Fibroblast of gingiva (primary cell): ENCODE measurements around the gene LRP1.

Source experiments
- DNase-seq: peaks from one replicate; pipeline ENCODE4 v3.0.0-alpha.2; 2011; ENCODE audit warnings: low read depth

LRP1 gene

DNA sequence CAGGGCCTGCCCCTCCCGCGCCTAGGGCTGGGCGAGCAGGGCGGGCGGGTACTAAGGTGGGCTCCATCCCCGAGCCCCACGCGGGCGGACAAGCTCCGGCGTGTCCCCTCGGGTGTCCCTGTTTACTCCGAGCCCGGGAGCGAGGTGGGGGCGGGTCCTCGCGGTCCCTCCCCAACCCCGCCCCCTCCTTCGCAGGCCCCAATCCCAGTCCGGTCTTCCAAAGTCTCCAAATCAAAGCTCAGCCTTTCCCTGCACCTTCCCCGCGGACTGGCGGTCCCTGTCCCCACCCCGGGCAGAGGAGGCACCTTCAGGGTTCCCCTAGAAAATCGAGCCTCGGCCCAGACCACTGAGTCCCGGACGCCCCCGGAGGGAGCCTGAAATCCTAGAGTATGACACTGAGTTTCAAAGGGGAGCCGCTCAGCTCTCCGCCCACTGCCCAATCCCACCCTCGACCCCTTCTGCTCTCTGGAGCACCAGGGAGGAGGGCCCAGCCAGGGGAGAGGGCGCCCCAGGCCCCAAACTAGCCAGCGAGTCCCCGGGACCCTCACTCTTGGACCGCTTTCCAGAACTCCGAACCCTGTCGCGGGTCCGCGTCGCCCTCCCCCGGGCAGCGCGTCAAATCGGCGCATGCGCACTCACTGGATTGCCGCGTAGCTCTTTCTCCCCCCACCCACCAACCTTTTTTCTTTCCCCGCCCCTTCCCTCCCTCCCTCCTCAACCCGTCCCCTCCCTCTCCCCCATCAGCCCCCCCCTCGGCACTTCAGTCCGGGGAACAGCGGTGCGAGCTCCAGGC lies at the start of gene LRP1:
TSS of gene LRP1 (plus strand) at position 758 of the 793 bp plus-strand sequence. CDS start 482 bp downstream, outside the sequence.
- DNase-seq, result peak; percentile 97

DNA sequence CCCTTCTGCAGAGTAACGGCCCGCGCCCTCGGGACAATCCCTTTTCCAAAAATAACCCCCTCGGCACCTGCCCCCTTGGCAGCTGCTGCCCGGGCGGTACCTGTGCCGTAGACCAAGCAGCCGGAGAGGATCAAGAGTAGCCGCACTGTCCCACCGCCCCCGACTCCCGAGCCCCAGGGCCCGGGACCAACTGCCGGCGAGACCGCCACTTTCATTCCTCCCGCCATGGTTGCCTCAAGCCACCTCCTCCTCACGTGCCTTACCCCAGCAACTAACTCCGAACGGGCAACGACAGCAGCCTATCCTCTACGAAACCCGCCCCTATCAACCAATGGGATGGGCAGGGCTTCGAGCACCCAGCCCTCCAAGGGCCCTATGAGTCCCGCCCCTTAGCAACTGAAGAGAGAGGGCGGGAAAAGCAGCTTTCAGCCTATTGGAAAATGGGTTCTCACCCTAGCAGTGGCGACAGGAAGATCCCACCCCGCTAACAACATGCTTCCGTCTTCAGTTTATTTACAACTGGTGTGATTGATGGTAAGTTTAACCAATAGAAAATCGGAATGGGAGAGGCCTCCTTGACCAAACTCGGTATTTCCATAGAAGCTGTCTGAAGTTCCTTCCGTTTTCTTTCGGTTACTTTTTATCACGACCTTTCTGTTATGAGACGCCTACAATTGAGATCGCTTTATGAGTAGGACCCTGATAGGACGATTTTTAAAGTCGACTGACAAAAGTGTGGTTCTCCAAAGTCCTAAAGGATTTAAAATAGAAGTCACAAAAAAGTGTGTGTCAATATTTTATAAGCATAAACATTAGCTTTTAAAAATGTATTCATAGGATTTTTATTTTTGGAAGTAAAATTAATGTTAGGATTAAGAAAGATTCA lies 49.5 kb upstream of the LRP1 start, which contains the start of gene NEMP1:
TSS of gene NEMP1 (minus strand) at position 273 of the 886 bp plus-strand sequence. CDS start at position 227, 46 bp downstream.
- peak; percentile 100 for DNase-seq

DNA sequence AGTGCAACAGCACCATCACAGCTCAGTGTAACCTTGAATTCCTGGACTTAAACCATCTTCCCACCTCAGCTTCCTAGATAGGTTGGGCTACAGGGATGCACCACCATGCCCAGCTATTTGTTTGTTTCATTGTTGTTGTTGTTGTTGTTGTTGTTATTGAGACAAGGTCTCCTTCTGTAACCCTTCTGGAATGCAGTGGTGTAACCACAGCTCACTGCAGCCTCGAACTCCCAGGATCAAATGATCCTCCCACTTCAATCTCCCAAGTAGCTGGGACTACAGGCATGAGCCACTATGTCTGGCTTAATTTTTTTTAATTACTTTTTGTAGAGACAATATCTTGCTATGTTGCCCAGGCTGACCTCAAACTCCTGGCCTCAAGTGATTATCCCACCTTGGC lies 48.5 kb upstream of the LRP1 start:
- no peak for DNase-seq

DNA sequence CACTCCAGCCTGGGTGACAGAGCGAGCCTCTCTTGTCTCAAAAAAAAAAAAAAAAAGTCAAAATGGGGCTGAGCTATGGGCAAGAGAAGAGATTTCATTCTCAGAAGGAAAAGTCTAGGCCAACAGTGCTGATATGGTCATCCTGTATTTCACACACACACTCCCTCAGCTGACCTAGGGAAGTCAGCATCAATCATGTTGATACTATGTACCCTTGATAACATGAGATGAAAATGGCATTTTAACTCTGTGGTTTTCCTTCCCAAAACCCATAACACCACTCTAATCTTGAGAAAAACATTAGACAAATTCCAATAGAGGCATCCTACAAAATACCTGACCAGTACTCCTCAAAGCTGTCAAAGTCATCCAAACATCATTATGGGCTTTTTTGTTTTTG lies 47.4 kb upstream of the LRP1 start:
- DNase-seq, result no peak

DNA sequence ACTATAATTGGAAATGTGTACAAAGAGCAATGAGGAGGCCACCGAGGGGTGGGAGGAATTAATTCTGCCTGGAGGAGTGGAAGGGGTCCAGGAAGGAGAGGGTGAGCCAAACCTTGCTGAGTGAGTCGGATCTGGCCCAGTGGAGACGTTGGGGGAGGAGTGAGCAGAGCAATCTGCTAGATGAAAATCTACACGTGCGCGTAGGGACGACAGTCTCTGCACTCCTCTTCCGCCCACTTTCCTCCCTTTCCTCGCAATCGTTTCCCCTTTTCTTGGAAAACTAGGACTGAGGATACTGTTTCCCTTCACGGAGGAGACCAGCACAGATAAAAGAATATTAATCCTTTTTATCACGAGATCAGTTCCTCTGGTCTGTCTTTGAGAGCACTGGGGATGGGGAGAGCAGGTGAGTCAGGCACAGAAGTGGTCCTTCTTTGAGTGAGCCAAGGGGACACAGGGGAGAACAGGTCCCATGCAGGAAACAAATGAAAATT lies 42.2 kb upstream of the LRP1 start:
- DNase-seq, result peak; percentile 73

DNA sequence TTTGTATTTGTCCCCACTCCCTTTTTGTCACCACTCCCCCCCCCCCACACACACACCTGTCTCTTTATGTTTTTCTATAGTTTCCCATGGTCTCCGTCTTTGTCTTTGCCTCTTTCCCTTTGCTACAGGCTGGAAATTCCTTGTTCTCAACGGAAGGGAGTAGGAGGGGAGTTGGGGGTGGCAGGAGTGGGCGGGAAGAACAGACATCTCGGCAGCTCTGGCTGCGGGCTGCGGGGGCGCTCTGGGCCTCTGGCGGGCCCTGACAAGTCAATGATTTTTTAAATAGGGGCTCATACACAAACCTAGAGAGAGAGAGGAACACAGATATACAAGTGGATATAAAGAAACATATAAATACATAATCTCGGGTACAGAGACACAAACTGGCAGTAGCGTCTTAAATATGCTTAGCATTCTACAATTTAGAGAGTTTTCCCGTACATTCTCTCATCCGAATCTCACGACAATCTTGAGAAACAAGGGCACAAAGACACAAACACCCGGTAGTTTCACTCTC lies 41.7 kb upstream of the LRP1 start:
- peak; percentile 69 for DNase-seq

DNA sequence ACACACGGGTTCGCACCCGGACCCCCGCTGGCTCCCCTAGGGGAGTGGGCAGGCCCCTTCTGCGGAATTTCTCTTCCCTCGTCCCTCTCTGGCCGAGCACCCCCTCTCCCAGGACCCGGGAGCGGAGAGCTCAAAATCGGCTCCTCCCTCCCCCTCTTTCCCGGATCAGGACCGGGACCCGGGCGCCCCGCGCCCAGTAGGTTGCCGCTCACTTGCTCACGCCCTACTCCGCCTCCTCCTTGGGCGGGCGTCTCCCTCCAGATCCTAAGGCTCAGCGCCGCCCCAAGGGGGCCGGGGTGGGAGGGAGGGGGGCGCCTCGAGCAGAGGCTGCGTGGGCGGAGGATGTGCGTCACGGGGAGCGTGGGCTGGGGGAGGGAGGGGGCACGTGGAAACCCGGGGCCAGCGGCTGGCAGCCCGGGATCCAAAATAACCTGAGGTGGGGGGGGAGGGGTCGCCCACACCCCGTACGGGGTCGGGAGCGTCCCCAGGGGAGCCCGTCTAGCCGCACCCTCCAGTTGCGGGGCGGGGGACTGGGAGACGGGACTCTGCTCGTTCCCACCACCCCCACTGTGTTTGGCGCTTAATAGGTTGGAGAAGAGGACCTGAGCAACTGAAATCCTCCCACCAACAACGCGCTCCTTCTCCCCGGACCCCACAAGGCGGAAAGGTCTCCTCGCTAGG lies 41.1 kb upstream of the LRP1 start:
- DNase-seq, result peak; percentile 92

DNA sequence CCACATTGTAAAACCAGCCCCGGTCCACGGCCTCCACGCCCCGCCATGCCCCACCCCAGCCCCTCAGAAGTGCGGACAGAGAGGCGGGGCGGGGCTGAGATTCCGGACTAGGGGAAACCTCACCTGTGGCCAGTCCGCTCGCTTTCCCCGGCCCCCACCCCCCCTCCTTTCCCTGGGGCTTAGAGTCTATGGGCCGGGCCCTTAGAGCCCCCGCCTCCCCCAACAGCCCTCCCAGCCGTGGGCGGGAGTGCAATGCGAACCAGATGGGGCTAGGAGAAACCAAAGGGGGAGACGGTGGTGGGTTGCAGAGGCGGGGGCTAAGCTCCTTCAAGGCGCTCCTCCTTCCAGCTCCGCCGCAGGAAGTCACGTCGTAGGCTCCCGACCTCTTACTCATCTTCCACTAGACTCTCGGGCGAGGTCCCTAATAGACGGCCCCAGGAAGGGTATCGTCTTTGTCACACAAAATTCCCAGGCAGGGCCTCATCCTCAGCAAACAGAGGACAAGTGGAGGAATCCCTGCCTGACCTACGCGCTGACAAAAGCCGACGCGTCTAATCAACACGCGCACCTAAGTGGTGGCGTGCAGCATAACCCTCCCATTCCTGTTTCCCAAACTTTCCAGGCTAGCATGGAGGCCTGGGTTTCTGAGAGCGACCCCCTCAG lies 40.5 kb upstream of the LRP1 start:
- peak; percentile 96 for DNase-seq

DNA sequence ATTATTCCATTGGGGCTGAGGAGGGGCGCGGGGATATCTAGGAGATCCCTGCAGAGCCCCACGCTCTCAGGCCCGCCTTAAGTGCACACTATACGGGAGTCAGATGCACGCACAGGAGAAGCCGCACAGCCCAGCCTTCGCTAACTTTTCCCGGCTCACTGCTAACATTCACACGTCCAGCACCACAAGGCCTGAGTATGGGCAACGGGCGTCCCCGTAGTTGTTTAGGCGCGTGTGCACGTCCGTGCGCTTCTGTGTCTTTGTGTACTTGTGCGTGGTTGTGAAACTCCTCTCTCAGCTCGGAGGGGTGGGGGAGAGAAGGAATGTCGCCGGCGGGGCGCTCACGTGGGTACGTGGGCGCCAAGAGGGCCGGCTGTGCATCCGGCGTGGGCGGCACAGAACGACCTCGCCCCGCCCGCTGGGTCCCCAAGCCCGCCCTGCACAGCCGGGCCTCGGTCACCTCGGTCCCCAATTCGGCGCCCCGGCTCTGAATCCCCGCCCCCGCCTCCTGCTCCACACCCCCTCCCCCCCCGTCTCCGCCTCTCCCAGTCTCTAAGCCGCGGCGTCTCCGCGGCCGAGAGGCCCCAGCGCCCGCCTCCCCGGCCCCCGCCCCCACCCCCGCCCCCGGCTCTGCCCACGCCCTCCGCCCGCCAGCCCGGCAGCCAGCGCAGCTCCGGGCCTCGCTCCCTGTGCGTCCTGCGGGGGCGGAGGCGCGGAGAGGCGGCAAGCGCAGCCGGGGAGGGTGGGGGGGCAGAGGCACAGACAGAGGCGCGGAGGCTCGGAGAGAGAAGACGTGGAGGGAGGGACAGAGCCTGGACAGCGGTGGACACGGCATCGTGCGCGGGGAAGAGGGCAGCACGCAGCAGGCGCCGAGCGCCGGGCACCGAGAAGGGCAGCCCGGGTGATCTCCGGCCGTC lies 39.7 kb upstream of the LRP1 start, which contains the start of gene NAB2:
TSS of gene NAB2 (plus strand) at position 761 of the 917 bp plus-strand sequence. CDS start 158 bp downstream, outside the sequence.
- peak; percentile 99 for DNase-seq

DNA sequence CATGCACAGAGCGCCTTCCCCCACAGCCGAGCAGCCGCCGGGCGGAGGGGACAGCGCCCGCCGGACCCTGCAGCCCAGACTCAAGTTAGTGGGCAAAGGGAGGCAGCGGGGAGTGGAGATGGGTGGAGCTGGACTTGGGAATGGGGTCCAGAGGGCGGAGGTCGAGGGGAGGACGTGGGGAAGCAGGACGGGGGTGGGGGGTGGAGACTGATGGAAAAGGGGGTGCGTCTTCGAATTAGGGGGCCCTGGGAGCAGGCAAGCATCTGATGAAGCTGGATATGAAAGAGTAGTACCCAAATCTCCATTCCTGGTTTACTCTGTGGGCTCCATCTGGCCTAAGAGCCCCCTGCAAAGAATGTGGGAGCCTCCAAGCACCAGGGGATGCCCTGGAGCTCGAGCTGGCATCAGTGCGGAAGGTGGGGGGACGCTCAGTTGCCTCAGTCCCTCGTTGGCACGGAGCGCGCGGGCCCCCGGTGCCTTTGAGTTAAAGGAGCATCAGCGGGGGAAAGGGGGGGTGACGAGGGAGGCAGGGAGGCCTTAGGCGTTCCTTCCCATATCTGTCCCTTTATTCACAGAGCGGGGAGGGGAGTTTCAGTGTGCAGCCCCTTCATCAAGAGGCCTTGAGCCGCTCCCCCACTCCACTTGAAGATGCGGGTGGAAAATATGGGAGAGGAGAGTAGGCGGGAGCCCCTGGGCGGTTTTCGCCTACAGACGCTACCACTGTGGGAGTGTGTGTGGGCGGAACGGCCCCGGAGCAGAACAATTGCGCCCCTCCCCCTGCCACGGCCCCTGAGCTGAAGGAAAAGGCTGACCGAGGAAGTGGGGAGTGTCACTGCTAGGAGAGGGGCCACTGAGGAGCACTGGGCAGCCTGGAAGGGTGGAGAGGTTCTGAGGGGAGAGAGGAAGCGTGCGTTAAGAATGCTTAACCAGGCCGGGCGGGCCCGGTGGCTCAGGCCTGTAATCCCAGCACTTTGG lies 38.7 kb upstream of the LRP1 start:
- DNase-seq, result peak; percentile 71

DNA sequence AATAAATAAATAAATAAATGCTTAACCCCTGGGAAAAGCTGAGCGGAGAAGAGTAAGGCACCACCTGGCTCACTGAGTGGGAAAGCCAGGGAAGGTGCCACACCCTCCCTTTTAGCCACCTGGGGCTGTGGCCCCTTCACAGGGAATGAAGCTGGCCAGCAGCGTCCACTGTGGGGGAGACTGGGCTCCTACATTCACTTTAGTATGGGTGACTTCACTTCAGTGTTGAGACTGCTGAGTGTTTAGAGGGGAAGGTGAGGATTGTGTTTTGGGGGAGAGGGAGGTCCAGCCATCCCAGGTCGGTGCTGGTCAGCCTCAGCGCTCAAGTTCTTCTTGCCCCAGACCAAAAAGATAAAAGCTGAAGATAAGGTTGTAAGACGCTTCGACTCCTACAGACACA lies 37.8 kb upstream of the LRP1 start:
- DNase-seq, result no peak

DNA sequence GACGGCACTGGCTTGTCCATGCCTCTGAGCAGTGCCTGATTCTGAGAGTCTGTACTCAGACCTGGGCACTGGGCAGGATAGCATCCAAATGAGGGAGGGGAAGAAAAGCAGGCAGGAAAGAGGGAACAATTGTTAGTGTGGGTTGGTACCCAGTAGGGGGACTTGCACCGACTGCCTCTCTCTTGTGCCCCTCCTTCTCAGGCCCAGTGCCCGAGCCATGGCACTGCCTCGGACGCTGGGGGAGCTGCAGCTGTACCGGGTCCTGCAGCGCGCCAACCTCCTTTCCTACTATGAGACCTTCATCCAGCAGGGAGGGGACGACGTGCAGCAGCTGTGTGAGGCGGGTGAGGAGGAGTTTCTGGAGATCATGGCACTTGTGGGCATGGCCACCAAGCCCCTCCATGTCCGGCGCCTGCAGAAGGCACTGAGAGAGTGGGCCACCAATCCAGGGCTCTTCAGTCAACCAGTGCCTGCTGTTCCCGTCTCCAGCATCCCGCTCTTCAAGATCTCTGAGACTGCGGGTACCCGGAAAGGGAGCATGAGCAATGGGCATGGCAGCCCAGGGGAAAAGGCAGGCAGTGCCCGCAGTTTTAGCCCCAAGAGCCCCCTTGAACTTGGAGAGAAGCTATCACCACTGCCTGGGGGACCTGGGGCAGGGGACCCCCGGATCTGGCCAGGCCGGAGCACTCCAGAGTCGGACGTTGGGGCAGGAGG lies 37.2 kb upstream of the LRP1 start:
- DNase-seq, result peak; percentile 69

DNA sequence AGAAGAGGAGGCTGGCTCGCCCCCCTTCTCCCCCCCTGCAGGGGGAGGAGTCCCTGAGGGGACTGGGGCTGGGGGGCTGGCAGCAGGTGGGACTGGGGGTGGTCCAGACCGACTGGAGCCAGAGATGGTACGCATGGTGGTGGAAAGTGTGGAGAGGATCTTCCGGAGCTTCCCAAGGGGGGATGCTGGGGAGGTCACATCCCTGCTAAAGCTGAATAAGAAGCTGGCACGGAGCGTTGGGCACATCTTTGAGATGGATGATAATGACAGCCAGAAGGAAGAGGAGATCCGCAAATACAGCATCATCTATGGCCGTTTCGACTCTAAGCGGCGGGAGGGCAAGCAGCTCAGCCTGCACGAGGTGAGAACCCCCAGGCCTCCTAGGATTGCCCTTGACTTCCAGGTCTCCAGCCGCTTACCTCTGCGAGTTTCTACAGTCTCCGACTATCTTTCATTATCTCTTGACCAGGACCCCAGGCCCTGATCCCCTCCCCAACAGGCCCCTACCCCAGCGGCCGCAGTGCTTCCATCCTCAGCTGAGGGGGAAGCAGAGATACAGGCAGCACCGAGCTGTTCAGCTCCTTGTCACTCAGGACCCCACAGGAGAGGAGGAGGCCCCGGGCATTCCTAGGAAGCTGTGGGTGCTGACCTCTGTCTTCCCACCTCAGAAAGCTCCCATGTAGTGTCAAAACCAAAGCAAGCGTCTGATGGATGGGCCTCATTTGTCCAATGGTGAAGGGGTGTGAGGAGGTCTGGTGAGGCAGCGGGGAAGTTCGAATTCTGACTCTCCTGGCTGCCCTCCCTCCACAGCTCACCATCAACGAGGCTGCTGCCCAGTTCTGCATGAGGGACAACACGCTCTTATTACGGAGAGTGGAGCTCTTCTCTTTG lies 36.4 kb upstream of the LRP1 start:
- no peak for DNase-seq

DNA sequence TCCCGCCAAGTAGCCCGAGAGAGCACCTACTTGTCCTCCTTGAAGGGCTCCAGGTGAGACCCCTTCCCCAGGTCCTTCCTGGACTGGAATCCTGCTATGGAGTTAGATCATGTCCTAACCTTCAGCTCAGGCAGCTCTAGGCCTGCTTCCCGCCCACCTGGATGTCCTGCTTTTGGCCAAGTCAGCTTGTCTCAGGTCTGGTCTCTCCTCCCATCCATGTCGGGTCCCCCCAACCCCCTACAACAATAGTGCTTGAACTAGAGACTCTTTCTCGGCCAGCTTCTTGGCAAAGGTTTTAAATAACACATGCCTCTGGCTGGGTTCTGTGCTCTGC lies 35.8 kb upstream of the LRP1 start:
- DNase-seq, result no peak

DNA sequence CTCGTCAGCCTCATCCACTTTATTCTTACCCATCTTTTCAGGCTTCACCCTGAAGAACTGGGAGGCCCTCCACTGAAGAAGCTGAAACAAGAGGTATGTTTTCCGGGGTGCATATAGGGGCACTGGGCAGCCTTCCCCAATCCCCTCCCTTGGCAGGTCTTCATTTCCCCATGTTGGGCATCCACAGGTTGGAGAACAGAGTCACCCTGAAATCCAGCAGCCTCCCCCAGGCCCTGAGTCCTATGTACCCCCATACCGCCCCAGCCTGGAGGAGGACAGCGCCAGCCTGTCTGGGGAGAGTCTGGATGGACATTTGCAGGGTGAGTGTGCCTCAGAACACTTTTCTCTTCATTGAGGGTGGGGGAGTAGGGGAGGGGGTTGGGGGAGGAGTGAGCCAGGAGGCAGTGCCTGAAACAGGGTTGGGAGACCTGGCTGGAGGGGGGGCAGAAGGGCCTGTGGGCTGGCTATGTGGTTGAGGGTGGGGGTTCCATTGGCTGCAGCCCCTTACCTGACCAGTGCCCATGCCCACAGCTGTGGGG lies 35.3 kb upstream of the LRP1 start:
- DNase-seq, result no peak

DNA sequence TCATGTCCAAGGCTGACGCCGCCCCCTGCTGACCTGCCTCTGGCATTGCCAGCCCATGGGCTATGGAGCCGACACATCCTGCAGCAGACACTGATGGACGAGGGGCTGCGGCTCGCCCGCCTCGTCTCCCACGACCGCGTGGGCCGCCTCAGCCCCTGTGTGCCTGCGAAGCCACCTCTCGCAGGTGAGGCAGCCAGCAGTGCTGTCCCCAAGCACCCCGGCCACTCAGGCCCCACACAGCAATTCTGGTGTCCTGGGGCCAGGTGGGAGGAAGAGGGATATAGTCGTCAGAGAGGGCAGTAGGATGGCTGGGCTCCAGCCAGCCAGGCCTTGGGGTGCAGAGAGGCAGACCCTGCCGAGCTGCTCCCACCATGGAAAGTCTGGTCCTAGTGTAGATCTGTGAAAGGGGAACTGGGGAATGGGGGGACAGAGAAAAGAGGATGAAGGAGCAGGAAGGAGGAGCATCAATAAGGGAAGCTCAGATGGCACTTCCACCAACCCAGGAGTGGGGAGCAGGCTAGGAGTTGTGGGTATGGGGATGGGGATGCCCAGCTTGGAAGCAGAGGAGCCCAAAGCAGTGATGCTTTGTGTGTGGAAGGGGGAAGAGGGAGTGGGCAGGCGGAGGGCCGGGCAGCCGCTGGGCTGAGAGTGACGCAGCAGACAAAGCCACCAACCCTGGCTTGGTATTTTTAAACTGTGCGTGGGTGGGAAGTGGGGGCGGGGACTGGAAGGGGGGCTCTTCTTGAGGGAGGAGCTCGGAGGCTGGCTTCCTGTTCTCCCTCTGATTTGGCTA lies 34.7 kb upstream of the LRP1 start:
- DNase-seq, result peak; percentile 80
